H1 (cell line): ENCODE data around the gene ZNF598. TPM values are rescaled to one million over a fixed set of nuclear protein-coding genes. Genes with fewer than 3 reads are reported as not detected.

Source experiments
- CTCF ChIA-PET: fragments of 300-600 bp; sonication (Branson Sonifier 250); formaldehyde crosslinking; loops from one replicate; lab custom pipeline; 2021; ENCODE audit not compliant: partially characterized antibody; lab: Charles Lee
- POLR2A ChIA-PET: fragments of 300-600 bp; sonication (Branson Sonifier 250); formaldehyde crosslinking; loops from one replicate; lab custom pipeline; 2021; ENCODE audit warnings: inconsistent platforms; ENCODE audit not compliant: partially characterized antibody; lab: Charles Lee
- DNase-seq, 2 experiments: peaks; one replicate each; pipeline versions ENCODE4 v3.0.0 to v3.0.0-alpha.2; 2010 to 2022; ENCODE audit warnings: low spot score in 2 of 2, low read depth in 1 of 2, mixed read lengths in 1 of 2
- FAIRE-seq: peaks from 2 replicates; lab custom pipeline; 2011; peaks lifted over from hg19 to GRCh38; lab: Jason Lieb, UNC
- H2AFZ ChIP-seq: 2 replicates; pipeline ENCODE4 v1.8.1; 2012; ENCODE audit warnings: low read length, inconsistent platforms
- H2AK5ac ChIP-seq: 2 replicates; pipeline ENCODE4 v1.6.1; 2013; ENCODE audit warnings: low read depth, low read length
- H2BK120ac ChIP-seq: replicated peaks from 2 replicates; pipeline ENCODE3; 2013; ENCODE audit warnings: low read depth, low read length, inconsistent platforms
- H2BK12ac ChIP-seq: 2 replicates; pipeline ENCODE4 v1.6.1; 2013; ENCODE audit warnings: low read depth, low read length
- H2BK15ac ChIP-seq: 2 replicates; pipeline ENCODE4 v1.6.1; 2013; ENCODE audit warnings: low read length
- H2BK20ac ChIP-seq: 2 replicates; pipeline ENCODE4 v1.6.1; 2013; ENCODE audit warnings: low read length
- H2BK5ac ChIP-seq: 2 replicates; pipeline ENCODE4 v1.6.1; 2013; ENCODE audit warnings: low read depth, low read length
- H3K14ac ChIP-seq: 2 replicates; pipeline ENCODE4 v1.6.1; 2013; ENCODE audit warnings: inconsistent platforms; ENCODE audit not compliant: insufficient read length
- H3K18ac ChIP-seq: 2 replicates; pipeline ENCODE4 v1.6.1; 2013; ENCODE audit warnings: low read length; ENCODE audit errors: extremely low read depth
- H3K23ac ChIP-seq: 2 replicates; pipeline ENCODE4 v1.6.1; 2013; ENCODE audit warnings: inconsistent platforms; ENCODE audit not compliant: insufficient read length
- H3K23me2 ChIP-seq: 2 replicates; pipeline ENCODE4 v1.6.1; 2013; ENCODE audit warnings: low read depth, low read length
- H3K27ac ChIP-seq: 2 replicates; pipeline ENCODE4 v1.6.1; 2011; ENCODE audit warnings: low read depth, low read length, inconsistent platforms
- H3K27me3 ChIP-seq, 4 experiments: replicated peaks in 1 of 4; 1 replicate in 1 of 4; 2 replicates in 3 of 4; pipeline versions ENCODE4 v1.6.1 to v1.8.1; 2011 to 2013; ENCODE audit warnings: low read length in 3 of 4, mild to moderate bottlenecking in 3 of 4, inconsistent platforms in 2 of 4, mixed read lengths in 2 of 4, moderate library complexity in 1 of 4; ENCODE audit not compliant: control insufficient read depth in 3 of 4, insufficient read depth in 3 of 4; ENCODE audit errors: extremely low read depth in 1 of 4
- H3K36me3 ChIP-seq, 4 experiments: 2 replicates each; pipeline versions ENCODE4 v1.6.1 to v1.8.1; 2011 to 2013; ENCODE audit warnings: mild to moderate bottlenecking in 4 of 4, low read length in 3 of 4, moderate library complexity in 2 of 4, control low read depth in 1 of 4, inconsistent platforms in 1 of 4; ENCODE audit not compliant: insufficient read depth in 4 of 4, control insufficient read depth in 2 of 4
- H3K4ac ChIP-seq: replicated peaks from 2 replicates; pipeline ENCODE3; 2013; ENCODE audit warnings: low read length, low read depth, mixed read lengths, inconsistent platforms; ENCODE audit not compliant: insufficient read length
- H3K4me1 ChIP-seq, 4 experiments: replicated peaks in 1 of 4; 1 replicate in 1 of 4; 2 replicates in 3 of 4; pipeline versions ENCODE4 v1.6.1 to v1.8.1; 2011 to 2013; ENCODE audit warnings: low read length in 3 of 4, inconsistent platforms in 2 of 4, mixed read lengths in 1 of 4; ENCODE audit not compliant: insufficient read depth in 4 of 4, control insufficient read depth in 3 of 4
- H3K4me2 ChIP-seq, 2 experiments: 2 replicates each; pipeline versions ENCODE4 v1.6.1 to v1.8.1; 2011 to 2013; ENCODE audit warnings: low read depth in 2 of 2, low read length in 2 of 2, control low read depth in 1 of 2, inconsistent platforms in 1 of 2, mild to moderate bottlenecking in 1 of 2; ENCODE audit not compliant: insufficient read depth in 1 of 2
- H3K4me3 ChIP-seq, 4 experiments: fragments of 200-600, 300-600 bp in 1 of 4; sonication (generic), shearing (Covaris generic), sonication (Bioruptor Twin) in 1 of 4; 2 replicates each; pipeline versions ENCODE4 v1.5.1 to v1.8.1; 2011 to 2016; ENCODE audit warnings: low read length in 4 of 4, low read depth in 3 of 4, control low read depth in 2 of 4, inconsistent platforms in 2 of 4, mild to moderate bottlenecking in 2 of 4, mixed read lengths in 1 of 4, moderate library complexity in 1 of 4; ENCODE audit not compliant: insufficient read depth in 2 of 4; ENCODE audit errors: extremely low read depth in 1 of 4
- H3K56ac ChIP-seq: replicated peaks from 2 replicates; pipeline ENCODE3; 2013; ENCODE audit warnings: low read depth, mild to moderate bottlenecking, mixed read lengths, low read length, inconsistent platforms; ENCODE audit not compliant: insufficient read length
- H3K79me1 ChIP-seq: 2 replicates; pipeline ENCODE4 v1.6.1; 2013; ENCODE audit warnings: low read depth, low read length, control low read depth
- H3K79me2 ChIP-seq, 2 experiments: 2 replicates each; pipeline versions ENCODE4 v1.6.1 to v1.8.1; 2012 to 2013; ENCODE audit warnings: low read length in 2 of 2, mild to moderate bottlenecking in 2 of 2, inconsistent platforms in 1 of 2; ENCODE audit not compliant: insufficient read depth in 2 of 2, control insufficient read depth in 1 of 2
- H3K9ac ChIP-seq, 4 experiments: replicated peaks in 1 of 4; 1 replicate in 1 of 4; 2 replicates in 3 of 4; pipeline versions ENCODE4 v1.6.1 to v1.8.1; 2011 to 2013; ENCODE audit warnings: low read depth in 3 of 4, low read length in 3 of 4, control low read depth in 2 of 4, mild to moderate bottlenecking in 2 of 4, moderate library complexity in 2 of 4, inconsistent platforms in 1 of 4; ENCODE audit errors: extremely low read depth in 1 of 4
- H3K9me3 ChIP-seq, 2 experiments: 2 replicates each; pipeline versions ENCODE4 v1.6.1 to v1.8.1; 2012 to 2013; ENCODE audit warnings: mild to moderate bottlenecking in 2 of 2, moderate library complexity in 2 of 2, control low read depth in 1 of 2, inconsistent platforms in 1 of 2, low read depth in 1 of 2, low read length in 1 of 2, mixed read lengths in 1 of 2; ENCODE audit not compliant: insufficient read depth in 2 of 2
- H4K20me1 ChIP-seq, 2 experiments: replicated peaks in 1 of 2; 2 replicates each; pipeline versions ENCODE3 to v1.8.1; 2011 to 2013; ENCODE audit warnings: inconsistent platforms in 2 of 2, low read length in 2 of 2, mild to moderate bottlenecking in 1 of 2; ENCODE audit not compliant: insufficient read depth in 2 of 2, control insufficient read depth in 1 of 2
- H4K5ac ChIP-seq: 2 replicates; pipeline ENCODE4 v1.6.1; 2013; ENCODE audit warnings: low read length, low read depth, mixed read lengths, inconsistent platforms; ENCODE audit not compliant: insufficient read length
- H4K8ac ChIP-seq: 2 replicates; pipeline ENCODE4 v1.8.0; 2013; ENCODE audit warnings: mild to moderate bottlenecking, moderate library complexity, low read length, inconsistent platforms; ENCODE audit not compliant: insufficient read depth; ENCODE audit errors: extremely low read depth
- H4K91ac ChIP-seq: replicated peaks from 2 replicates; pipeline ENCODE3; 2013; ENCODE audit warnings: low read length, mixed read lengths, inconsistent platforms; ENCODE audit not compliant: insufficient read length
- CREB1 ChIP-seq: IDR thresholded peaks from 2 replicates; pipeline ENCODE4 v1.6.1; 2012; ENCODE audit warnings: inconsistent platforms
- CTCF ChIP-seq, 3 experiments: IDR thresholded peaks; 1 replicate in 2 of 3; 2 replicates in 1 of 3; pipeline versions ENCODE4 v1.5.1 to v1.6.1; 2011; ENCODE audit warnings: low read length in 3 of 3, mild to moderate bottlenecking in 3 of 3, inconsistent platforms in 2 of 3, low read depth in 1 of 3, moderate library complexity in 1 of 3; ENCODE audit not compliant: insufficient read depth in 1 of 3; ENCODE audit errors: control extremely low read depth in 1 of 3
- GTF2F1 ChIP-seq: IDR thresholded peaks from 2 replicates; pipeline ENCODE4 v1.6.1; 2012; ENCODE audit warnings: low read depth, low read length, improper control_type of control experiment, borderline replicate concordance
- HDAC6 ChIP-seq: IDR thresholded peaks from one replicate; pipeline ENCODE4 v1.7.1; 2012; ENCODE audit warnings: low read depth, mild to moderate bottlenecking, inconsistent platforms, low read length, moderate library complexity
- RAD21 ChIP-seq, 2 experiments: IDR thresholded peaks in 1 of 2; conservative IDR thresholded peaks in 1 of 2; 2 replicates each; pipeline ENCODE4 v1.6.1; 2011; ENCODE audit warnings: low read depth in 2 of 2, low read length in 2 of 2, improper control_type of control experiment in 1 of 2, inconsistent platforms in 1 of 2, mild to moderate bottlenecking in 1 of 2, moderate library complexity in 1 of 2
- WGBS, 2 experiments: shearing (Covaris generic) in 1 of 2; methylation state at CpG; one replicate each; pipeline versions ENCODE4 v1.1.6 to v1.1.7; 2013 to 2015; ENCODE audit warnings: low lambda C conversion rate in 2 of 2, mixed read lengths in 2 of 2, inconsistent platforms in 1 of 2, low coverage in 1 of 2, missing lambda C conversion rate in 1 of 2; ENCODE audit not compliant: insufficient replicate concordance in 2 of 2, insufficient coverage in 1 of 2, insufficient read length in 1 of 2; ENCODE audit errors: extremely low coverage in 1 of 2, missing lambda C conversion rate in 1 of 2; 5-methylcytosine and 5-hydroxymethylcytosine counted together
- polyA plus RNA-seq, 7 experiments: library from polyadenylated mRNA; depleted of rRNA in 3 of 7; stranded (reverse) in 5 of 7; unstranded in 2 of 7; fragments of >200 nt in 5 of 7; fragments of 200-250 nt in 2 of 7; gene quantifications; 1 replicate in 5 of 7; 2 replicates in 1 of 7; 4 replicates in 1 of 7; pipeline versions ENCODE4 v1.2.1 to v1.2.3, GENCODE V29; 2011 to 2013; ENCODE audit warnings: missing spikeins in 2 of 7, mixed read lengths in 2 of 7
- total RNA-seq: library from RNA; stranded (reverse); fragmentation: NEBNext Ultra II Directional; extraction: Animal tissue kit (Norgen Biotek cat#: 25700); gene quantifications from 2 replicates; pipeline ENCODE4 v1.2.1, GENCODE V29; 2021

Gene ZNF598
- total and polyA plus RNA-seq, 2 of the 8 experiments (the other 6 are each of a cell fraction or from before 2014, with no cell fraction given): 29.3 to 47.6 TPM

GRCh38 chr16:2056681-2057407 is 47.2 kb upstream of the ZNF598 start:
- WGBS, 2 experiments: 89% methylated on average over 17 of the region's 19 CpGs; no CpG with 5 or more reads in 1 of the 2 experiments
- no peak for DNase-seq
- Histone ChIP-seq H3K9ac (no peak overlapping the region), H3K27me3 (no peaks in the 10 kb centered on the region), H3K4ac (no peak overlapping the region), H2BK5ac (no peak overlapping the region), H2BK20ac (no peak overlapping the region), H3K4me2 (no peak overlapping the region), H3K4me1 (no peaks in the 10 kb centered on the region), H2AK5ac (no peak overlapping the region), H2BK12ac (no peak overlapping the region), H2BK120ac (no peak overlapping the region), H4K5ac (no peak overlapping the region), H2BK15ac (no peak overlapping the region), H4K8ac (no peak overlapping the region), H2AFZ (no peak overlapping the region), H3K18ac (no peak overlapping the region), H3K79me2 (no peaks in the 10 kb centered on the region), H3K56ac (no peak overlapping the region), H4K20me1 (peaks cover 2 to 11% of the 10 kb centered on the region in 2 experiments), H3K23me2 (no peaks in the 10 kb centered on the region), H3K4me3 (no peak overlapping the region), H3K9me3 (no peaks in the 10 kb centered on the region), H4K91ac (no peak overlapping the region), H3K27ac (no peak overlapping the region; the same call in 1 of the 2 replicates), H3K36me3 (peaks cover 0 to 5% (median 4%) of the 10 kb centered on the region in 4 experiments; a peak in 3 of 8 replicates), H3K23ac (no peak overlapping the region), H3K14ac (no peak overlapping the region), H3K79me1 (no peaks in the 10 kb centered on the region)
- CTCF ChIA-PET: interaction anchor here (0.7 to 2.6 kb wide), 25 partner anchors 9 to 96 kb away, joined by 3 to 22 read pairs (median 5); partner anchors contain the start of genes NPW, NTHL1 and TSC2
- FAIRE-seq: no peak
- TF ChIP-seq CREB1 (no peak), HDAC6 (no peak), GTF2F1 (no peak), RAD21 (IDR thresholded peaks at IDR 0.05 in 1 of 2, conservative IDR thresholded peaks at IDR 0.05 in 1 of 2; ENCODE audit: low read depth in 2 of 2, low read length in 2 of 2) (peak; percentile 15 to 17; a peak in 2 of 4 replicates), CTCF (IDR thresholded peaks at IDR 0.05; ENCODE audit: control extremely low read depth in 1 of 3, insufficient read depth in 1 of 3, low read depth in 1 of 3, low read length in 3 of 3) (peak in 2 of 3 experiments; percentile 43 to 53; a peak in 3 of 4 replicates)
- POLR2A ChIA-PET: interaction anchor here (1.0 to 2.3 kb wide), 6 partner anchors 9 to 99 kb away, joined by 3 to 12 read pairs (median 4); partner anchors contain the start of genes NTHL1, TRAF7 and TSC2
